Omental fat pad (tissue), 4 donors: Measurements from ENCODE around the gene POLR1E. TPM values are rescaled to one million over a fixed set of nuclear protein-coding genes. Genes with fewer than 3 reads are reported as not detected.

ENCODE experiments used
- ATAC-seq: fragments of 150-250 bp; one replicate; pipeline ENCODE4 v1.9.1; 2016; ENCODE audit warnings: mild to moderate bottlenecking, moderate library complexity; ENCODE audit not compliant: low FRiP score
- DNase-seq: peaks from one replicate; pipeline ENCODE4 v3.0.0-alpha.2; 2019; ENCODE audit warnings: low spot score
- total RNA-seq, 4 donors: library from RNA; depleted of rRNA; stranded (reverse); fragments of >200 nt; gene quantifications; one replicate each; pipeline ENCODE4 v1.1.0, GENCODE V29; 2016
- TF ChIP-seq, protein P1 (sequence below), 3 donors: fragments of 450-650 bp; IDR thresholded peaks; one replicate each; pipeline ENCODE4 v1.5.1; 2016 to 2017; ENCODE audit warnings: antibody characterized with exemption in 3 of 3, mild to moderate bottlenecking in 3 of 3, moderate library complexity in 2 of 3

Gene POLR1E
- total RNA-seq, 4 donors from 2014 or later, result 23.6 to 59.1 (median 41.6) TPM

DNA sequence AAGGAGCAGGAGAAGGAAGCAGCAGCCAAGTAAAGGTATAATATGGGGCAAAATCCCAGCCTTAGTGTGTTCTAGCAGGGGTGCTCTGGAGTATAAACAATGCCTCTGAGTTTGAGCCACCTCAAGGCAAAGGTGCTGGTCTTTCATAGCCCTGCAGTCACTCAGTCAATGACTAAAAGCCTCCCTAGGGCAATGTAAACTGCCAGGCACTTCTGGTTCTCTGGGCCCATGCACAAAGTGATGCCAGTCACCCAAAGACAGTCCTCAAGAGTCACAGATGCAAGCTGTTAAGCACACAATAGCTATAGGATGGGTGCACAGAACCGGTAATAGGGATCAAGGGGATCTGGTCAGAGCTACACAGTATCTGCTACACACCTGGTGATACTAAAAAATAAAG, 33.1 kb upstream of the POLR1E start:
- DNase-seq (no peak), ATAC-seq (no peak)
- TF ChIP-seq, protein P1, sequence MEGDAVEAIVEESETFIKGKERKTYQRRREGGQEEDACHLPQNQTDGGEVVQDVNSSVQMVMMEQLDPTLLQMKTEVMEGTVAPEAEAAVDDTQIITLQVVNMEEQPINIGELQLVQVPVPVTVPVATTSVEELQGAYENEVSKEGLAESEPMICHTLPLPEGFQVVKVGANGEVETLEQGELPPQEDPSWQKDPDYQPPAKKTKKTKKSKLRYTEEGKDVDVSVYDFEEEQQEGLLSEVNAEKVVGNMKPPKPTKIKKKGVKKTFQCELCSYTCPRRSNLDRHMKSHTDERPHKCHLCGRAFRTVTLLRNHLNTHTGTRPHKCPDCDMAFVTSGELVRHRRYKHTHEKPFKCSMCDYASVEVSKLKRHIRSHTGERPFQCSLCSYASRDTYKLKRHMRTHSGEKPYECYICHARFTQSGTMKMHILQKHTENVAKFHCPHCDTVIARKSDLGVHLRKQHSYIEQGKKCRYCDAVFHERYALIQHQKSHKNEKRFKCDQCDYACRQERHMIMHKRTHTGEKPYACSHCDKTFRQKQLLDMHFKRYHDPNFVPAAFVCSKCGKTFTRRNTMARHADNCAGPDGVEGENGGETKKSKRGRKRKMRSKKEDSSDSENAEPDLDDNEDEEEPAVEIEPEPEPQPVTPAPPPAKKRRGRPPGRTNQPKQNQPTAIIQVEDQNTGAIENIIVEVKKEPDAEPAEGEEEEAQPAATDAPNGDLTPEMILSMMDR (IDR thresholded peaks at IDR 0.05), result no peak

DNA sequence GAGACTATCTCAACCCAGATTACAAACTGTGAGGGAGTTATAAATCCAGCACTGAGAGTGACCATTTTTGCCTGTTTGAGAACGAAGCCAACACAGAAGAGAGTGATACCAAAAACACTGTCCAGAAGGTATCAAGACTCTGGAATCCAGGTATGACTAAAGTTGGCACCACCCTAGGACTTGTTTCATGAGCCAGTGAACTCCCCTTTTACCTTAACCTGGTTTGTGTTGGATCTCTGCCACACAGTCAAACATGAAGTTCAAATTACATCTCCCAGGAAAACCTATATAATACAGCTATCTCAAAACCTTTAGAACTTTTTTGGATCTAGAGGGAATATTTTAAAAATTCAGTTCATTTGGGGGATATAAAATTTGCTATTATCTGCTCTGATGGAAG, 31.9 kb upstream of the POLR1E start:
- TF ChIP-seq, protein P1 (IDR thresholded peaks at IDR 0.05), result no peak
- ATAC-seq (no peak), DNase-seq (no peak)

DNA sequence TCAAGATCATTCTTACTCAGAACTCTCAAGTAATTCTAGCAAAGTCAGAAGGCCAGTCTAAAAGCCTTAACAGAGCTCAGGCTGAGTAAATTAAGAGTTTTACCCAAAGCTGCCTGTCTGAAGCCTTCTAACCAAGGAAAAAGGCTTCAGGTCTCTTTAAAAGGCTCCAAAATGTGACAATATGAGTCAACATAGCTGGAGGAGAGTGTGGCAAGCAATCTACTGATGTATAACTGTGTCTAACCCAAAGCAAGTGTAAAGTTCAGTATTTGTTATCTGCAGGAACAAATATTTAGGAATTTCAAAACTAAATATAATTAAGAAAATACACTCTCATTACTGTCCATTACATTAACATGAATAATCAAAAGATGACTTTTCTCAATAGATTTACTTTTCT, 31.5 kb upstream of the POLR1E start:
- TF ChIP-seq, protein P1 (IDR thresholded peaks at IDR 0.05), result no peak
- ATAC-seq (no peak), DNase-seq (no peak)

DNA sequence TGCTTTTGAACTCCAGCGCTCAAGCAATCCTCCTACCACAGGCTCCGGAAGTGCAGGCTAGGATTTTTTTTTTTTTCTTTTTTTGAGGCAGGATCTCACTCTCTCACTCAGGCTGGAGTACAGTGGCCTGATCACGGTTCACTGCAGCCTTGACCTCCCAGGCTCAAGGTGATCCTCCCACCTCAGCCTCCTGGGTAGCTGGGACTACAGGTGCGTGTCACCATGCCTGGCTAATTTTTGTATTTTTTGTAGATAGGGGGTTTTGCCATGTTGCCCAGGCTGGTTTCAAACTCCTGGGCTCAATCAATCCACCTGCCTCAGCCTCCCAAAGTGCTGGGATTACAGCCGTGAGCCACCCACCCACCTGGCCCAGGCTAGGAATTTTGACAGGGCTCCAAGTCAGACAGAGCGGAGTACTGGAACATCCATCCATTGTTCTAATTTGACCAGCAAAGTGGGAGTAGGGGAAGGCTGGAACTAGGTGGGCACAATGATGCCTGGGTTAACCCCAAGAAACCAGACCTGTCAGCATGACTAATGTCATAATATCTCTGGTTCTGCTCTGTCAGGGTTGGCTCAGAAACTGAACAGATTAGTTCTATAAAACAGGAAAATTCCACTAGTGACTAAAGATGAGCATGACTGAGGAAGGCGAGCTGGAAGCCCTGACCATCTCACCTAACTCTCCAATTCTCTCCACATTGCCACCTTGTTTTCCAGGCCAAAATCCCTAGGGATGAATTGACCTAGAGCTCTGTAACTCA, 29.7 kb upstream of the POLR1E start:
- ATAC-seq (no peak), DNase-seq (no peak)
- TF ChIP-seq, protein P1 (IDR thresholded peaks at IDR 0.05), result no peak

DNA sequence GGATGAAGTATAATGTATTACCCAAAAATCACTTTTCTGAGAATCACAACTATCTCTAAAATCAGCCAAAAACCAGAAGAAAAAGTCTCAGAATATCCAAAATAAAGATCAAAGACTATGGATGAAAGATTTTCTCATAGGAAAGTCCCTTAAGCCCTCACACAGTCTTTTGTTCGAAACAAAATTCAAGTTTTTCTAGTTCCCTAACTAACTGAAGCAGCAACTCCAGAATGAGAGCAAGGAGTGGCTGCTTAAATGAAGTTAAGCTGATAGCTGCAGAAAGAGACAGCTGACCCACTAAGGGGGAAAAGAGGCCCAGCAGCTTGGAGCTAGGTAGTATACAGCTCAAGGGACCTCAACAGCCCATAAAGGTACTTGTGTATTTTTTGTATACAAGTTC, 28.9 kb upstream of the POLR1E start:
- TF ChIP-seq, protein P1 (IDR thresholded peaks at IDR 0.05), result no peak
- no peak for ATAC-seq
- DNase-seq, result no peak

DNA sequence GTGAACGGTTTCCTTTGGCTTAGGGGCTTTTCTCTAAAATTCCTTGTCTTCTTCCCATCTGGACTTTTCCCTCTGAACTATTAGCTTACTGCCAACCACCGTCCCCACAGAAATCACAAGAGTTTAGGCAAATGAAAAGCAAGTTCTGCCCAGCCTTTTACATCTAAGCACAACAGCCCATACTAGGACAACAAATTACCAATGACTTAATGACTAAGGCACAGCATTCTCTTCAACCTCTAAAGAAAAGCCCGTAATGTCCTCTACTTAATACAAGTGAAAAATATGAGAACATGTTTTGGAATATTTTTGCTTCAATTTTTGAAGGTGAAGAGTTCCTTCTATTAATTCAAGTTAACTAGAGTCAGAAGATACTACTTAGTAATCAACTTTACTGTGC, 21.7 kb upstream of the POLR1E start:
- DNase-seq, result no peak
- ATAC-seq, result no peak
- TF ChIP-seq, protein P1 (IDR thresholded peaks at IDR 0.05), result no peak
